ENCODE measurements around the gene GSTP1.
A peak's percentile ranks its signal among the peaks of the same experiment; 100 is the strongest.

Gene GSTP1

DNA sequence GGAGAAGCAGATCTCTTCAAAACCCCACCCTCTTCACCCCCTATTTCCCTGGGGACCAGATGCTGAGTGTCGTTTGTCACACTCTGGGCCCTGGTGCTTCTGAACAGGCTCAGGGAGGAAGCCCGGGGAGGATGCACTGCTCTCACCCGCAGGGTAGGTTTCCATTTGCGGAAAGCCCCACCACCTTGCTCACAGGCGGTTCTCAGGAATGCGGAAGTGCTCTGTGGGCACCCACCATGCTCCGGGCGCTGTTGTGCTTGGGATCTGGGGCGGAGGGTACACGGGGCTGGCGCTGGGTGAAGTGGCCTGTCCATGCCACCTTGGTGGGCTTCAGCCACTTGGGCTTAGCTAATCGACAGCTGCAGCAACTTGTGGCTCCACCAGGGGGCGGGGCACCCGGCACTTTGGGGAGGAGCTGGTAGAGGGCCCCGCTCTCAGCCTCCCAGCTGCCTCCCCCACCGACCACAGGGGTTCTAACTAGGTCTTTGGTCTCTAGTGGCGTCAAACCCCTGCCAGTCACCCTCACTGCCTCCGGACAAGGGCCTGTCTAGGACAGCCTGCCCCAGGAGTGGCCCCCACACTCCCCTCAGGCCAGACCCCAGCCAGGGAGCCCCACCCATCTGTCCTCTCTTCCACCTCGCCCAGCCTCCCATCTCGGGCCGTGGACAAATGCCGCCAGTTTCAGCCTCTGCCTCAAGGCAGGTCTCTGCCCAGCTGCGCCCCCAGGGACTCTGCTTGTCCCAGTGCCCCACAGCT, 30.5 kb downstream of the GSTP1 start:
- Histone ChIP-seq H3K36me3 (ENCODE audit: control insufficient read depth in 1 of 2, insufficient read depth in 2 of 2, low read depth in 1 of 2, low read length in 2 of 2) (peaks cover 39 to 42% of the 10 kb centered on the region in 2 experiments), H2AFZ (ENCODE audit: low read depth, low read length) (no peak overlapping the region), H3K4ac (ENCODE audit: low read depth in 1 of 2, low read length in 2 of 2) (no peak overlapping the region), H3K14ac (ENCODE audit: low read length in 2 of 2) (no peak overlapping the region), H2BK5ac (ENCODE audit: low read depth, low read length, poor library complexity, severe bottlenecking) (no peak overlapping the region), H3K4me2 (ENCODE audit: low read length, poor library complexity, severe bottlenecking) (no peak overlapping the region), H3K4me1 (ENCODE audit: control insufficient read depth, insufficient read depth, low read depth, low read length) (peaks cover 4% of the 10 kb centered on the region), H3K27me3 (ENCODE audit: control insufficient read depth in 1 of 2, insufficient read depth in 1 of 2, low read length in 2 of 2) (peaks cover 8 to 37% of the 10 kb centered on the region in 2 experiments), H3K9me3 (ENCODE audit: control insufficient read depth, low read length) (no peaks in the 10 kb centered on the region), H3K18ac (ENCODE audit: low read depth in 1 of 2, low read length in 2 of 2) (no peak overlapping the region), H2BK12ac (ENCODE audit: low read length in 2 of 2) (no peak overlapping the region), H2AK5ac (ENCODE audit: low read length, severe bottlenecking) (no peak overlapping the region), H3K79me1 (replicated peaks; ENCODE audit: low read length, poor library complexity, severe bottlenecking) (peaks cover 16% of the 10 kb centered on the region), H4K8ac (ENCODE audit: low read length) (no peak overlapping the region), H3K27ac (ENCODE audit: low read length, poor library complexity, severe bottlenecking) (no peak overlapping the region), H4K91ac (ENCODE audit: low read length) (no peak overlapping the region), H2BK15ac (ENCODE audit: low read depth, poor library complexity, severe bottlenecking) (no peak overlapping the region), H3K4me3 (ENCODE audit: insufficient read depth in 1 of 2, low read depth in 1 of 2, low read length in 2 of 2) (peak overlapping the region in 1 of 2 experiments; percentile 72), H3K9ac (ENCODE audit: low read length) (peak overlapping the region; percentile 79), H2BK120ac (ENCODE audit: low read depth, low read length) (no peak overlapping the region), H3K23ac (ENCODE audit: low read length in 2 of 2) (no peak overlapping the region)
- WGBS: 49% methylated on average over 23 of the region's 23 CpGs
- peak; percentile 49 for DNase-seq

GRCh38 chr11:67614730-67615714, 31.4 kb downstream of the GSTP1 start:
- Histone ChIP-seq H3K4me3 (ENCODE audit: insufficient read depth in 1 of 2, low read depth in 1 of 2, low read length in 2 of 2) (peak overlapping the region in 1 of 2 experiments; percentile 72), H2BK12ac (ENCODE audit: low read length in 2 of 2) (no peak overlapping the region), H3K4me2 (ENCODE audit: low read length, poor library complexity, severe bottlenecking) (no peak overlapping the region), H4K91ac (ENCODE audit: low read length) (no peak overlapping the region), H3K18ac (ENCODE audit: low read depth in 1 of 2, low read length in 2 of 2) (no peak overlapping the region), H3K14ac (ENCODE audit: low read length in 2 of 2) (no peak overlapping the region), H2BK5ac (ENCODE audit: low read depth, low read length, poor library complexity, severe bottlenecking) (no peak overlapping the region), H3K23ac (ENCODE audit: low read length in 2 of 2) (no peak overlapping the region), H3K4me1 (ENCODE audit: control insufficient read depth, insufficient read depth, low read depth, low read length) (peaks cover 4% of the 10 kb centered on the region), H3K79me1 (replicated peaks; ENCODE audit: low read length, poor library complexity, severe bottlenecking) (peaks cover 14% of the 10 kb centered on the region), H3K9me3 (ENCODE audit: control insufficient read depth, low read length) (no peaks in the 10 kb centered on the region), H3K36me3 (ENCODE audit: control insufficient read depth in 1 of 2, insufficient read depth in 2 of 2, low read depth in 1 of 2, low read length in 2 of 2) (peaks cover 30 to 37% of the 10 kb centered on the region in 2 experiments), H2BK15ac (ENCODE audit: low read depth, poor library complexity, severe bottlenecking) (no peak overlapping the region), H3K9ac (ENCODE audit: low read length) (peak overlapping the region; percentile 79), H3K4ac (ENCODE audit: low read depth in 1 of 2, low read length in 2 of 2) (no peak overlapping the region), H3K27me3 (ENCODE audit: control insufficient read depth in 1 of 2, insufficient read depth in 1 of 2, low read length in 2 of 2) (peaks cover 8 to 37% of the 10 kb centered on the region in 2 experiments), H2AFZ (ENCODE audit: low read depth, low read length) (no peak overlapping the region), H4K8ac (ENCODE audit: low read length) (no peak overlapping the region), H2BK120ac (ENCODE audit: low read depth, low read length) (no peak overlapping the region), H2AK5ac (ENCODE audit: low read length, severe bottlenecking) (no peak overlapping the region), H3K27ac (ENCODE audit: low read length, poor library complexity, severe bottlenecking) (no peak overlapping the region)
- 92% methylated on average over 18 of the region's 18 CpGs for WGBS
- no peak for DNase-seq

GRCh38 chr11:67615728-67616430, 32.3 kb downstream of the GSTP1 start:
- Histone ChIP-seq H4K8ac (ENCODE audit: low read length) (no peak overlapping the region), H3K4me1 (ENCODE audit: control insufficient read depth, insufficient read depth, low read depth, low read length) (peaks cover 2% of the 10 kb centered on the region), H3K79me1 (replicated peaks; ENCODE audit: low read length, poor library complexity, severe bottlenecking) (peaks cover 9% of the 10 kb centered on the region), H2BK15ac (ENCODE audit: low read depth, poor library complexity, severe bottlenecking) (no peak overlapping the region), H3K4me3 (ENCODE audit: insufficient read depth in 1 of 2, low read depth in 1 of 2, low read length in 2 of 2) (no peak overlapping the region), H3K4ac (ENCODE audit: low read depth in 1 of 2, low read length in 2 of 2) (no peak overlapping the region), H2BK120ac (ENCODE audit: low read depth, low read length) (no peak overlapping the region), H3K36me3 (ENCODE audit: control insufficient read depth in 1 of 2, insufficient read depth in 2 of 2, low read depth in 1 of 2, low read length in 2 of 2) (peaks cover 22 to 28% of the 10 kb centered on the region in 2 experiments), H3K27ac (ENCODE audit: low read length, poor library complexity, severe bottlenecking) (no peak overlapping the region), H3K18ac (ENCODE audit: low read depth in 1 of 2, low read length in 2 of 2) (no peak overlapping the region), H3K27me3 (ENCODE audit: control insufficient read depth in 1 of 2, insufficient read depth in 1 of 2, low read length in 2 of 2) (peaks cover 8 to 37% of the 10 kb centered on the region in 2 experiments), H2BK12ac (ENCODE audit: low read length in 2 of 2) (no peak overlapping the region), H3K23ac (ENCODE audit: low read length in 2 of 2) (no peak overlapping the region), H3K9ac (ENCODE audit: low read length) (no peak overlapping the region), H2AFZ (ENCODE audit: low read depth, low read length) (no peak overlapping the region), H3K9me3 (ENCODE audit: control insufficient read depth, low read length) (no peaks in the 10 kb centered on the region), H4K91ac (ENCODE audit: low read length) (no peak overlapping the region), H2BK5ac (ENCODE audit: low read depth, low read length, poor library complexity, severe bottlenecking) (no peak overlapping the region), H3K14ac (ENCODE audit: low read length in 2 of 2) (no peak overlapping the region), H2AK5ac (ENCODE audit: low read length, severe bottlenecking) (no peak overlapping the region), H3K4me2 (ENCODE audit: low read length, poor library complexity, severe bottlenecking) (no peak overlapping the region)
- no peak for DNase-seq
- WGBS: 69% methylated on average over 21 of the region's 34 CpGs
